Loucy (cell line): ENCODE results near the gene PARP6.

ENCODE experiments used
- H2AFZ ChIP-seq: fragments of 200-600 bp; sonication (generic); 2 replicates; pipeline ENCODE4 v1.6.0; 2016; ENCODE audit warnings: antibody characterized with exemption, mild to moderate bottlenecking, low read length, moderate library complexity
- H3F3A ChIP-seq: fragments of 200-600 bp; 2 replicates; pipeline ENCODE4 v1.6.0; 2016; ENCODE audit warnings: antibody characterized with exemption, low read depth, mild to moderate bottlenecking
- H3K27me3 ChIP-seq: fragments of 200-600 bp; sonication (generic); 2 replicates; pipeline ENCODE4 v1.6.1; 2014; ENCODE audit warnings: low read length, mild to moderate bottlenecking; ENCODE audit not compliant: insufficient read depth, poor library complexity, severe bottlenecking
- H3K36me3 ChIP-seq: fragments of 200-600 bp; sonication (generic); 2 replicates; pipeline ENCODE4 v1.6.1; 2016; ENCODE audit warnings: low read length; ENCODE audit not compliant: insufficient read depth
- H3K4me1 ChIP-seq: fragments of 200-600 bp; sonication (generic); 2 replicates; pipeline ENCODE4 v1.5.1; 2014; ENCODE audit warnings: low read length, mild to moderate bottlenecking; ENCODE audit not compliant: insufficient read depth, poor library complexity, severe bottlenecking
- H3K4me2 ChIP-seq: fragments of 200-600 bp; sonication (generic); 2 replicates; pipeline ENCODE4 v1.6.0; 2014; ENCODE audit warnings: antibody characterized with exemption, low read length, low read depth, mild to moderate bottlenecking; ENCODE audit not compliant: poor library complexity, severe bottlenecking
- H3K4me3 ChIP-seq: fragments of 200-600 bp; sonication (generic); 2 replicates; pipeline ENCODE4 v1.5.1; 2014; ENCODE audit warnings: low read length, mild to moderate bottlenecking, mixed read lengths; ENCODE audit not compliant: poor library complexity, severe bottlenecking
- H3K79me2 ChIP-seq: fragments of 200-600 bp; sonication (generic); 2 replicates; pipeline ENCODE4 v1.6.1; 2014; ENCODE audit warnings: low read length; ENCODE audit not compliant: insufficient read depth
- H3K9ac ChIP-seq: fragments of 200-600 bp; sonication (generic); 2 replicates; pipeline ENCODE4 v1.6.0; 2014; ENCODE audit warnings: mild to moderate bottlenecking, low read depth, low read length, moderate library complexity; ENCODE audit not compliant: poor library complexity, severe bottlenecking
- H3K9me2 ChIP-seq: fragments of 200-600 bp; sonication (generic); replicated peaks from 2 replicates; pipeline ENCODE4 v1.6.1; 2016; ENCODE audit warnings: low read depth, low read length, mixed read lengths
- H3K9me3 ChIP-seq: fragments of 200-600 bp; sonication (generic); 2 replicates; pipeline ENCODE4 v1.6.1; 2014; ENCODE audit warnings: mild to moderate bottlenecking, antibody characterized with exemption, low read length, low read depth; ENCODE audit not compliant: insufficient read depth
- H4K20me1 ChIP-seq: fragments of 200-600 bp; sonication (generic); 2 replicates; pipeline ENCODE4 v1.6.0; 2014; ENCODE audit warnings: antibody characterized with exemption, low read length, mild to moderate bottlenecking; ENCODE audit not compliant: insufficient read depth, poor library complexity, severe bottlenecking
- EZH2phosphoT487 ChIP-seq: fragments of 200-600 bp; IDR thresholded peaks from 2 replicates; pipeline ENCODE4 v1.6.1; 2018; ENCODE audit warnings: antibody characterized with exemption, mild to moderate bottlenecking, moderate library complexity, borderline replicate concordance
- TF ChIP-seq, protein P1 (sequence below): fragments of 200-600 bp; sonication (generic); conservative IDR thresholded peaks from 2 replicates; pipeline ENCODE4 v1.5.1; 2014; ENCODE audit warnings: mild to moderate bottlenecking, antibody characterized with exemption, low read length

The PARP6 gene

DNA sequence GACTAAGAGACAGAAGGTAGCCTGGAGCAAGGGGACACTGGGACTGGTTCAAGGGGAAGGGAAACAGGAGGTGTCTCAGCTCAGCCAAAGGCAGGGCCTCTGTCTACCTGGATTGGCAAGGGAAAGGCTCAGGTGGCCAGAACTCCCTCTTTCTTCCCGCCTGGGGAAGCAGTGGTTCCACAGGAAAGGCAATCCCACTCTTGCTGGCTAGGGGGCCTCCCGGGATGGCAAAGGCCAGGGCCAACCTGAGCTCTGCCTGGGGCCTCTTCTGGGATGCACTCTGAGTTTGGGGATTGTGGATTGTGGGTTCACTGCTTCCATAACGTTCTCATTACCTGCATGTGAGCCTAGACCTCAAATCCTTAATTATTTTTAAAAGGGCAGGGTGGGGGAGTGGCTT, 13.0 kb upstream of the PARP6 start:
- Histone ChIP-seq H3K4me3 (no peak overlapping the region), H3K4me2 (no peak overlapping the region), H3K79me2 (no peaks in the 10 kb centered on the region), H3K9me2 (no peaks in the 10 kb centered on the region), H3K36me3 (no peaks in the 10 kb centered on the region), H2AFZ (no peak overlapping the region), H3K9ac (no peak overlapping the region), H3K4me1 (no peaks in the 10 kb centered on the region), H3F3A (no peaks in the 10 kb centered on the region), H3K9me3 (no peaks in the 10 kb centered on the region), H4K20me1 (no peaks in the 10 kb centered on the region), H3K27me3 (no peaks in the 10 kb centered on the region)
- TF ChIP-seq EZH2phosphoT487, result no peak
- TF ChIP-seq, protein P1, sequence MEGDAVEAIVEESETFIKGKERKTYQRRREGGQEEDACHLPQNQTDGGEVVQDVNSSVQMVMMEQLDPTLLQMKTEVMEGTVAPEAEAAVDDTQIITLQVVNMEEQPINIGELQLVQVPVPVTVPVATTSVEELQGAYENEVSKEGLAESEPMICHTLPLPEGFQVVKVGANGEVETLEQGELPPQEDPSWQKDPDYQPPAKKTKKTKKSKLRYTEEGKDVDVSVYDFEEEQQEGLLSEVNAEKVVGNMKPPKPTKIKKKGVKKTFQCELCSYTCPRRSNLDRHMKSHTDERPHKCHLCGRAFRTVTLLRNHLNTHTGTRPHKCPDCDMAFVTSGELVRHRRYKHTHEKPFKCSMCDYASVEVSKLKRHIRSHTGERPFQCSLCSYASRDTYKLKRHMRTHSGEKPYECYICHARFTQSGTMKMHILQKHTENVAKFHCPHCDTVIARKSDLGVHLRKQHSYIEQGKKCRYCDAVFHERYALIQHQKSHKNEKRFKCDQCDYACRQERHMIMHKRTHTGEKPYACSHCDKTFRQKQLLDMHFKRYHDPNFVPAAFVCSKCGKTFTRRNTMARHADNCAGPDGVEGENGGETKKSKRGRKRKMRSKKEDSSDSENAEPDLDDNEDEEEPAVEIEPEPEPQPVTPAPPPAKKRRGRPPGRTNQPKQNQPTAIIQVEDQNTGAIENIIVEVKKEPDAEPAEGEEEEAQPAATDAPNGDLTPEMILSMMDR, result no peak

DNA sequence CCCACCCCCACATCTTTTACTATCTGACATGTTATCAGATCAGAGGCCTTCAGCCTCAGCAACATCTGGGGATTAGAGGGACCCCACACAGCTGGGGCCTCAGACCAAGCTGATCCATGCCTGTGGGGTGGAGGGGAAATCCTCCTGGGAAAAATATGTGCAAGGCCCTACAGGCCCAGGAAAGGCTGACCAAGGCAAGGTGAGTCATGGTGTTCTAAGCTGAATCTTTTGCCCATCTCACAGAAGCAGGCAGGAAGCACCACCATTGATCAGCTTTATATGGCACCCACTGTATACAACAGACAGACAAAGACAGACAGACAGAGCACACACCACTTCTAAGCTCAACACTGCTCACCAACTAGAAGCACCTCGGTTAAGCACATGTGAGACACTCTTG, 12.4 kb upstream of the PARP6 start:
- H3K9me3 ChIP-seq, result no peaks in the 10 kb centered on the region
- no peaks in the 10 kb centered on the region for H3K4me1 ChIP-seq
- H3K4me3 ChIP-seq, result no peak overlapping the region

DNA sequence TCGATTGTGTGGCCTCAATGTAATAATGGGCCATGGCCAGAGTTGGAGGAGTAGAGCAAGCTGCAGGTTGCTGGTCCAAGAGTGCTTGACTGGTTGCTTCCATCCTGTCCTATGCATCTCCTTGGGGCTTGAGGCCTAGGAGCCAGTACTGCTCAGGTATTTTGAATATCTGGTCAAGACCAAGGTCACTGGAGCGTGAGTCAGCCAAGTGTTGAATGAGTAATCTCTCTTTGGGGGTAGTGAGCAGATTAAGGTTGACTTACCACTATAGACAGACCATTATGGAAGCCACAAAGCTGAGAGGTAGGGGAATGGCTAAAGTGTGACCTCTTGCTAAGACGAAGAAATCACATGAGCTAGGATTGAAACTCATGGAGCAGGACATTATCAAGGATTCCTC, 9.4 kb upstream of the PARP6 start:
- no peak overlapping the region for H2AFZ ChIP-seq
- no peak overlapping the region for H3K9ac ChIP-seq
- no peaks in the 10 kb centered on the region for H3K9me3 ChIP-seq
- no peaks in the 10 kb centered on the region for H3K79me2 ChIP-seq
- H3K36me3 ChIP-seq, result no peaks in the 10 kb centered on the region
- no peaks in the 10 kb centered on the region for H3F3A ChIP-seq
- H3K9me2 ChIP-seq, result no peaks in the 10 kb centered on the region
- no peak for TF ChIP-seq EZH2phosphoT487
- TF ChIP-seq, protein P1, result no peak
- H3K4me1 ChIP-seq, result no peaks in the 10 kb centered on the region
- H3K27me3 ChIP-seq, result no peaks in the 10 kb centered on the region
- H3K4me2 ChIP-seq, result no peak overlapping the region
- no peak overlapping the region for H3K4me3 ChIP-seq
- no peaks in the 10 kb centered on the region for H4K20me1 ChIP-seq

More for the DNA sequence above, 12.4 kb upstream of the PARP6 start:
- H3K9ac ChIP-seq, result no peak overlapping the region
- H2AFZ ChIP-seq, result no peak overlapping the region
- no peaks in the 10 kb centered on the region for H3K9me2 ChIP-seq
- H3K4me2 ChIP-seq, result no peak overlapping the region
- H3K27me3 ChIP-seq, result no peaks in the 10 kb centered on the region
- H4K20me1 ChIP-seq, result no peaks in the 10 kb centered on the region
- TF ChIP-seq, protein P1, result no peak
- no peak for TF ChIP-seq EZH2phosphoT487
- no peaks in the 10 kb centered on the region for H3K36me3 ChIP-seq
- H3K79me2 ChIP-seq, result no peaks in the 10 kb centered on the region
- H3F3A ChIP-seq, result no peaks in the 10 kb centered on the region
